OCI-LY7 (cell line): Measurements from ENCODE around the gene ELOVL5. TPM values are rescaled to one million over a fixed set of nuclear protein-coding genes. Genes with fewer than 3 reads are reported as not detected.

ENCODE experiments used
- BruUV-seq: library from RNA; stranded (reverse); fragments of 400-500 nt; replicated peaks from 2 replicates; lab custom pipeline; 2021; lab: Mats Ljungman, UMichigan
- CTCF ChIA-PET: fragments of 300-600 bp; sonication (Branson Sonifier 250); formaldehyde crosslinking; loops from one replicate; lab custom pipeline; 2022; ENCODE audit warnings: antibody characterized with exemption; ENCODE audit not compliant: unreplicated experiment; lab: Charles Lee
- POLR2A ChIA-PET: fragments of 300-600 bp; sonication (Branson Sonifier 250); formaldehyde crosslinking; loops from one replicate; lab custom pipeline; 2022; ENCODE audit warnings: antibody characterized with exemption; lab: Charles Lee
- DNase-seq: peaks from one replicate; pipeline ENCODE4 v3.0.0-alpha.2; 2015; ENCODE audit warnings: low spot score
- H2AFZ ChIP-seq: fragments of 200-600 bp; sonication (generic), shearing (Covaris generic); 2 replicates; pipeline ENCODE4 v1.6.1; 2014; ENCODE audit warnings: mild to moderate bottlenecking, antibody characterized with exemption, low read length, moderate library complexity
- H3K27ac ChIP-seq: fragments of 200-600 bp; sonication (generic); 2 replicates; pipeline ENCODE4 v1.5.1; 2014; ENCODE audit warnings: mixed run types, low read depth, mild to moderate bottlenecking, moderate library complexity, low read length, inconsistent platforms; ENCODE audit not compliant: poor library complexity, severe bottlenecking
- H3K36me3 ChIP-seq: fragments of 200-600 bp; sonication (generic); 2 replicates; pipeline ENCODE4 v1.6.1; 2014; ENCODE audit warnings: mild to moderate bottlenecking, antibody characterized with exemption, low read length, moderate library complexity, mixed read lengths; ENCODE audit not compliant: insufficient read depth
- H3K4me1 ChIP-seq: fragments of 200-600 bp; sonication (generic); 2 replicates; pipeline ENCODE4 v1.5.1; 2014; ENCODE audit warnings: mild to moderate bottlenecking, low read length; ENCODE audit not compliant: insufficient read depth, poor library complexity, severe bottlenecking
- H3K4me2 ChIP-seq: fragments of 200-600 bp; sonication (generic); 2 replicates; pipeline ENCODE4 v1.6.1; 2014; ENCODE audit warnings: mild to moderate bottlenecking, low read length
- H3K4me3 ChIP-seq: fragments of 200-600 bp; sonication (generic); 2 replicates; pipeline ENCODE4 v1.5.1; 2014; ENCODE audit warnings: mild to moderate bottlenecking, low read depth, low read length; ENCODE audit not compliant: poor library complexity, severe bottlenecking
- H3K79me2 ChIP-seq: fragments of 200-600 bp; sonication (generic); 2 replicates; pipeline ENCODE4 v1.6.1; 2016; ENCODE audit warnings: low read depth, mild to moderate bottlenecking, low read length, moderate library complexity, mixed read lengths; ENCODE audit not compliant: insufficient read depth
- H3K9me2 ChIP-seq: fragments of 200-600 bp; sonication (generic); 2 replicates; pipeline ENCODE4 v1.6.1; 2016; ENCODE audit warnings: mild to moderate bottlenecking, low read length, mixed read lengths; ENCODE audit not compliant: insufficient read depth
- H3K9me3 ChIP-seq: fragments of 200-600 bp; sonication (generic); 2 replicates; pipeline ENCODE4 v1.6.1; 2014; ENCODE audit warnings: mild to moderate bottlenecking, mixed run types, low read length, mixed read lengths
- H4K20me1 ChIP-seq: fragments of 200-600 bp; sonication (generic); 2 replicates; pipeline ENCODE4 v1.6.1; 2014; ENCODE audit warnings: mild to moderate bottlenecking, antibody characterized with exemption, low read length, moderate library complexity, mixed read lengths; ENCODE audit not compliant: insufficient read depth
- CTCF ChIP-seq: fragments of 200-600 bp; sonication (generic); conservative IDR thresholded peaks from 2 replicates; pipeline ENCODE4 v1.5.1; 2014; ENCODE audit warnings: mild to moderate bottlenecking, antibody characterized with exemption, low read length, moderate library complexity, mixed read lengths
- EZH2phosphoT487 ChIP-seq: fragments of 200-600 bp; sonication (generic); IDR thresholded peaks from 2 replicates; pipeline ENCODE4 v1.6.1; 2018; ENCODE audit warnings: low read depth, borderline replicate concordance, mild to moderate bottlenecking, mixed run types, antibody characterized with exemption, low read length, moderate library complexity, mixed read lengths
- intact Hi-C: fragments of 100-400 bp; cut with micrococcal nuclease; formaldehyde crosslinking; loops from one replicate; pipeline ENCODE4 v1.10.0; 2022; ENCODE audit not compliant: unreplicated experiment
- total RNA-seq, 2 experiments: library from RNA; depleted of rRNA in 1 of 2; stranded (reverse); fragments of >200 nt in 1 of 2; shearing (Covaris generic) in 1 of 2; gene quantifications; 2 replicates each; pipeline ENCODE4 v1.2.3, GENCODE V29; 2014 to 2022

Gene ELOVL5
- total RNA-seq, 2 experiments from 2014 or later = 66.8 to 97.1 TPM

GRCh38 chr6:53322188-53323029 is 26.3 kb downstream of the ELOVL5 start:
- Histone ChIP-seq H3K4me1 (peaks cover 33% of the 10 kb centered on the region), H3K4me3 (no peak overlapping the region), H3K9me2 (no peaks in the 10 kb centered on the region), H3K9me3 (no peaks in the 10 kb centered on the region), H2AFZ (no peak overlapping the region), H3K36me3 (peaks cover 42% of the 10 kb centered on the region), H4K20me1 (peaks cover 11% of the 10 kb centered on the region), H3K79me2 (peaks cover 97% of the 10 kb centered on the region), H3K4me2 (peak overlapping the region; percentile 25; the same call in 1 of the 2 replicates), H3K27ac (no peak overlapping the region)
- POLR2A ChIA-PET = interaction anchor here (0.6 to 4.0 kb wide), 10 partner anchors 8 to 96 kb away, joined by 3 to 36 read pairs (median 10); no protein-coding TSS in a partner anchor
- intact Hi-C loops = no loop called here
- no peak for DNase-seq
- no TSS peak for BruUV-seq
- CTCF ChIA-PET = interaction anchor here (0.6 to 1.3 kb wide), 2 partner anchors 13 to 16 kb away, joined by 3 read pairs; no protein-coding TSS in a partner anchor
- TF ChIP-seq EZH2phosphoT487 (no peak), CTCF (no peak)

DNA sequence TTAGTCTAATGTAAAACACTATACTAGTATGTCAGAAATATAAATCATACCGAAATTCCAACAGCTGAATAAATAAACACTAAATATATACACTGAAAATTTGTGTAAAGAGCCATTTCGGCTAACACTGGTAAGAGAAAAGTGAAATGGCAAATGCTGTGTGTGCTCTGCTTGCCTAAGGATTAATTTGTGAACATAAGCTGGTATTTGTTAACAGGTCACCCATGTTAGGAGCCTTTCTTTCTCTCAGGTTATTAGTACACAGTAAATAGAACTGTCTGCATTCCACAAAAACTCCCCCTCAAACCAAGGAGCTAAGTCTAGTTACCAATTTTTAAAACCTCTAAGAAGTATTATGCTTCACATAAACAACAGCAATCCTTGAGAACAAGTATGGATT is 27.0 kb downstream of the ELOVL5 start:
- H3K4me3 ChIP-seq = no peak overlapping the region
- H3K9me2 ChIP-seq = no peaks in the 10 kb centered on the region
- H3K9me3 ChIP-seq = no peaks in the 10 kb centered on the region
- H3K4me2 ChIP-seq = no peak overlapping the region
- H3K36me3 ChIP-seq = peaks cover 35% of the 10 kb centered on the region
- no peak overlapping the region for H3K27ac ChIP-seq
- CTCF ChIA-PET = interaction anchor here (0.6 to 1.4 kb wide), 3 partner anchors 9 to 17 kb away, joined by 3 read pairs; no protein-coding TSS in a partner anchor
- intact Hi-C loops = no loop called here
- H3K4me1 ChIP-seq = peaks cover 30% of the 10 kb centered on the region
- BruUV-seq = no TSS peak
- no peak for TF ChIP-seq CTCF
- TF ChIP-seq EZH2phosphoT487 = no peak
- no peak overlapping the region for H2AFZ ChIP-seq
- DNase-seq = no peak
- H3K79me2 ChIP-seq = peaks cover 96% of the 10 kb centered on the region
- POLR2A ChIA-PET = interaction anchor here (0.7 to 4.0 kb wide), 8 partner anchors 8 to 1011 kb away, joined by 3 to 36 read pairs (median 12); no protein-coding TSS in a partner anchor
- H4K20me1 ChIP-seq = peaks cover 8% of the 10 kb centered on the region; the same call in 1 of the 2 replicates
